ENCODE results near the gene DOK3. TPM values are rescaled to one million over a fixed set of nuclear protein-coding genes. Genes with fewer than 3 reads are reported as not detected.
A peak's percentile ranks its signal among the peaks of the same experiment; 100 is the strongest.

The DOK3 gene
- total and polyA plus RNA-seq, 2 donors (not counting 3 experiments of a cell fraction or from before 2014, with no cell fraction given), result 4.8 to 5.3 TPM

DNA sequence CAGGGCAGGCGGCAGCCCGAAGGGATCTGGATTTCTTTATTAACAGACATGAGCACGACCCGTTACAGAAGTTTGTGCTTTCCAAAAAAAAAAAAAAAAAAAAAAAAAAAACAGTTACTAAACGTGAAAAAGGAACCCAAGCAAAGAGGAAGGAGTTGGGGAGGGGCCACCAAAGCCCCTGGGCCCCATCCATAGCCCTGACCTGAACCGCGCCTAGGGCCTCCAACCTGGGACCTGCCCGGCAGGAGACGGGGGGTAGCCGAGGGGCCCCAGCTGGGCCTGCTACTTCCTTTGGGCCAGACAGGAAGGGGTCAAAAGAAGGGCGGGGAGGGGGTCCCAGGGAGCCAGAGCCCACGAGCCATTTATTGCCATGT, 53.0 kb downstream of the DOK3 start:
- intact Hi-C loops (cut with micrococcal nuclease), result loop anchor here (1.0 kb wide), 1 partner anchor 38 kb away; no protein-coding TSS in a partner anchor

DNA sequence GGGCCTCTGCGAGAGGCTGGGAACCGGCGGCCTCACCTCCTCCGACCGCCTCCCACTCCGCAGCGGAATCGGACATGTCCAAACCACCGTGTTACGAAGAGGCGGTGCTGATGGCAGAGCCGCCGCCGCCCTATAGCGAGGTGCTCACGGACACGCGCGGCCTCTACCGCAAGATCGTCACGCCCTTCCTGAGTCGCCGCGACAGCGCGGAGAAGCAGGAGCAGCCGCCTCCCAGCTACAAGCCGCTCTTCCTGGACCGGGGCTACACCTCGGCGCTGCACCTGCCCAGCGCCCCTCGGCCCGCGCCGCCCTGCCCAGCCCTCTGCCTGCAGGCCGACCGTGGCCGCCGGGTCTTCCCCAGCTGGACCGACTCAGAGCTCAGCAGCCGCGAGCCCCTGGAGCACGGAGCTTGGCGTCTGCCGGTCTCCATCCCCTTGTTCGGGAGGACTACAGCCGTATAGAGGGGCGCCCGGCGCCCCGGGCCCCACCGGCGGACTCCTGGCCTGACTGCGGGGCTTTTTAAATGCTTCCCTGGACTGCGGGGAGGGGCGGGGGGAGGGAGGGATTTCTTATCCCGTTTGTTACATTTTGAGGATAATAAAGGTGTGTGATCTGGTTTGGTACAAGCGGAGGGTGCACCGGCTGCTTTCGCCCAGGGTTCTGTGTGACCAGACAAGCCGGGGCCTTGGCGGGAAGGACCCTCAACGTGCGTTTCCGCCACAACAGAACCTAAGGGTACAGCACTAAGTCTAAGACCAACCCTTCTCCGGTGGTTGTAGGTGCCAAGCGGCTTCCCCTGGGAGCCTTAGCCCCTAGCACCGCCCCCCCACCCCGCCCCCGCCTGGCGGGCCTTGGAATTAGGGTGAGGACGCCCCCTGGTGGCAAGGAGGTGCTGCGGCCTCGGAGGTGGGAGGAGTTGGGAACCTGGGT, 53.7 kb downstream of the DOK3 start:
- H3K27ac ChIP-seq (ENCODE audit: insufficient read depth, low read depth, low read length), result no peak overlapping the region
- CTCF ChIA-PET, result interaction anchor here (0.7 to 13.5 kb wide), 33 partner anchors 8 to 1726 kb away, joined by 3 to 288 read pairs (median 6); partner anchors contain the start of genes DBN1, F12, GRK6 and PDLIM7

More for the DNA sequence above, 53.0 kb downstream of the DOK3 start:
- H4K20me1 ChIP-seq (replicated peaks; ENCODE audit: control insufficient read depth, extremely low read depth, insufficient read depth, low read length), result no peaks in the 10 kb centered on the region
- no peak overlapping the region for H3K4me3 ChIP-seq (replicated peaks in 1 of 3; ENCODE audit: insufficient read depth in 1 of 3, low read depth in 1 of 3, low read length in 3 of 3)
- POLR2A ChIA-PET, result interaction anchor here (1.2 kb wide), 1 partner anchor 17 kb away, joined by 3 read pairs; no protein-coding TSS in a partner anchor
- dilution Hi-C loops (cut with MboI; ENCODE audit: extremely low pct_ligation_motif_present, low sequenced_read_pairs), result no loop called here
- H3K9ac ChIP-seq (replicated peaks; ENCODE audit: extremely low read depth, insufficient read depth, low read length), result no peak overlapping the region
- peaks cover 7 to 35% of the 10 kb centered on the region in 2 experiments for H3K36me3 ChIP-seq (ENCODE audit: control insufficient read depth in 2 of 2, extremely low read depth in 1 of 2, insufficient read depth in 2 of 2, low read length in 2 of 2)
- no TSS peak for BruUV-seq (replicated peaks)
- peaks cover 30% of the 10 kb centered on the region for H3K4me1 ChIP-seq (ENCODE audit: control insufficient read depth, extremely low read depth, insufficient read depth, low read length)
- no peak overlapping the region for H3K27ac ChIP-seq (ENCODE audit: insufficient read depth, low read depth, low read length)
- DNase-seq (ENCODE audit: low read depth, low spot score) (no peak), FAIRE-seq (peak; percentile 33)
- H3K27me3 ChIP-seq (ENCODE audit: control insufficient read depth in 2 of 2, insufficient read depth in 2 of 2, low read length in 2 of 2), result no peaks in the 10 kb centered on the region
- H3K9me3 ChIP-seq (replicated peaks; ENCODE audit: control insufficient read depth, insufficient read depth, low read length), result no peaks in the 10 kb centered on the region
- H3K9me1 ChIP-seq (replicated peaks; ENCODE audit: control insufficient read depth, extremely low read depth, insufficient read depth, low read length), result no peaks in the 10 kb centered on the region
- no peak overlapping the region for H3K4me2 ChIP-seq (ENCODE audit: insufficient read depth, low read length)
- CTCF ChIA-PET, result interaction anchor here (0.9 to 6.6 kb wide), 9 partner anchors 13 to 147 kb away, joined by 3 to 57 read pairs (median 12); partner anchors contain the start of genes DBN1 and LMAN2
- no peak for TF ChIP-seq JUN (IDR thresholded peaks at IDR 0.05; ENCODE audit: borderline replicate concordance, insufficient read depth, insufficient read length, low read depth)
- TF ChIP-seq GATA2 (IDR thresholded peaks at IDR 0.05; ENCODE audit: insufficient read depth, insufficient read length, low read depth, low read length), result no peak
- TF ChIP-seq, protein P1, sequence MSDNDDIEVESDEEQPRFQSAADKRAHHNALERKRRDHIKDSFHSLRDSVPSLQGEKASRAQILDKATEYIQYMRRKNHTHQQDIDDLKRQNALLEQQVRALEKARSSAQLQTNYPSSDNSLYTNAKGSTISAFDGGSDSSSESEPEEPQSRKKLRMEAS (IDR thresholded peaks at IDR 0.05; ENCODE audit: insufficient read depth, insufficient read length), result no peak
- peaks cover 3% of the 10 kb centered on the region for H3K79me2 ChIP-seq (ENCODE audit: control insufficient read depth, insufficient read depth, low read length)
- no peak overlapping the region for H2AFZ ChIP-seq (ENCODE audit: low read depth, low read length)

More for the DNA sequence above, 53.7 kb downstream of the DOK3 start:
- Histone ChIP-seq H4K20me1 (replicated peaks; ENCODE audit: control insufficient read depth, extremely low read depth, insufficient read depth, low read length) (no peaks in the 10 kb centered on the region), H3K4me1 (ENCODE audit: control insufficient read depth, extremely low read depth, insufficient read depth, low read length) (peaks cover 28% of the 10 kb centered on the region), H3K9me1 (replicated peaks; ENCODE audit: control insufficient read depth, extremely low read depth, insufficient read depth, low read length) (no peaks in the 10 kb centered on the region), H3K4me2 (ENCODE audit: insufficient read depth, low read length) (peak overlapping the region; percentile 61), H3K4me3 (replicated peaks in 1 of 3; ENCODE audit: insufficient read depth in 1 of 3, low read depth in 1 of 3, low read length in 3 of 3) (peak overlapping the region in 2 of 3 experiments; percentile 17 to 38), H3K36me3 (ENCODE audit: control insufficient read depth in 2 of 2, extremely low read depth in 1 of 2, insufficient read depth in 2 of 2, low read length in 2 of 2) (peaks cover 7 to 34% of the 10 kb centered on the region in 2 experiments), H3K9me3 (replicated peaks; ENCODE audit: control insufficient read depth, insufficient read depth, low read length) (no peaks in the 10 kb centered on the region), H3K79me2 (ENCODE audit: control insufficient read depth, insufficient read depth, low read length) (no peaks in the 10 kb centered on the region), H3K9ac (replicated peaks; ENCODE audit: extremely low read depth, insufficient read depth, low read length) (no peak overlapping the region), H3K27me3 (ENCODE audit: control insufficient read depth in 2 of 2, insufficient read depth in 2 of 2, low read length in 2 of 2) (no peaks in the 10 kb centered on the region), H2AFZ (ENCODE audit: low read depth, low read length) (no peak overlapping the region)
- intact Hi-C loops (cut with micrococcal nuclease) (loop anchor here (1.0 to 2.0 kb wide), 4 partner anchors 29 to 147 kb away; partner anchors contain the start of gene GRK6), dilution Hi-C loops (cut with MboI; ENCODE audit: extremely low pct_ligation_motif_present, low sequenced_read_pairs) (no loop called here)
- BruUV-seq (replicated peaks), result TSS peak; percentile 19
- POLR2A ChIA-PET, result interaction anchor here (2.5 kb wide), 1 partner anchor 66 kb away, joined by 12 read pairs; no protein-coding TSS in a partner anchor
- FAIRE-seq, result peak; percentile 83
- DNase-seq (ENCODE audit: low read depth, low spot score), result peak; percentile 84
- TF ChIP-seq MYC (IDR thresholded peaks at IDR 0.05; ENCODE audit: low read depth, low read length) (no peak), POLR2AphosphoS5 (IDR thresholded peaks at IDR 0.05; ENCODE audit: insufficient read depth, low read depth, low read length) (peak; percentile 48), JUN (IDR thresholded peaks at IDR 0.05; ENCODE audit: borderline replicate concordance, insufficient read depth, insufficient read length, low read depth) (no peak), POLR2A (IDR thresholded peaks at IDR 0.05; ENCODE audit: low read depth, low read length) (peak; percentile 42), GATA2 (IDR thresholded peaks at IDR 0.05; ENCODE audit: insufficient read depth, insufficient read length, low read depth, low read length) (no peak), FOS (IDR thresholded peaks at IDR 0.05; ENCODE audit: borderline replicate concordance, insufficient read depth, low read length) (no peak), EZH2 (IDR thresholded peaks at IDR 0.05; ENCODE audit: borderline replicate concordance, low read depth, low read length, severe bottlenecking) (no peak)
- TF ChIP-seq, protein P1 (IDR thresholded peaks at IDR 0.05; ENCODE audit: insufficient read depth, insufficient read length), result no peak
- TF ChIP-seq, protein P2, sequence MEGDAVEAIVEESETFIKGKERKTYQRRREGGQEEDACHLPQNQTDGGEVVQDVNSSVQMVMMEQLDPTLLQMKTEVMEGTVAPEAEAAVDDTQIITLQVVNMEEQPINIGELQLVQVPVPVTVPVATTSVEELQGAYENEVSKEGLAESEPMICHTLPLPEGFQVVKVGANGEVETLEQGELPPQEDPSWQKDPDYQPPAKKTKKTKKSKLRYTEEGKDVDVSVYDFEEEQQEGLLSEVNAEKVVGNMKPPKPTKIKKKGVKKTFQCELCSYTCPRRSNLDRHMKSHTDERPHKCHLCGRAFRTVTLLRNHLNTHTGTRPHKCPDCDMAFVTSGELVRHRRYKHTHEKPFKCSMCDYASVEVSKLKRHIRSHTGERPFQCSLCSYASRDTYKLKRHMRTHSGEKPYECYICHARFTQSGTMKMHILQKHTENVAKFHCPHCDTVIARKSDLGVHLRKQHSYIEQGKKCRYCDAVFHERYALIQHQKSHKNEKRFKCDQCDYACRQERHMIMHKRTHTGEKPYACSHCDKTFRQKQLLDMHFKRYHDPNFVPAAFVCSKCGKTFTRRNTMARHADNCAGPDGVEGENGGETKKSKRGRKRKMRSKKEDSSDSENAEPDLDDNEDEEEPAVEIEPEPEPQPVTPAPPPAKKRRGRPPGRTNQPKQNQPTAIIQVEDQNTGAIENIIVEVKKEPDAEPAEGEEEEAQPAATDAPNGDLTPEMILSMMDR (IDR thresholded peaks at IDR 0.05; ENCODE audit: extremely low read depth in 1 of 2, insufficient read depth in 1 of 2, low read depth in 1 of 2, low read length in 2 of 2), result peak; percentile 71 to 99
